ENCODE results near the gene NEDD4. TPM values are rescaled to one million over a fixed set of nuclear protein-coding genes. Genes with fewer than 3 reads are reported as not detected.

Gene NEDD4
- total RNA-seq, 1 donor: 48.5 TPM

GRCh38 chr15:55968923-55969322, 24.5 kb downstream of the NEDD4 start:
- Histone ChIP-seq H3K4me3 (ENCODE audit: insufficient read depth, low read length) (no peak overlapping the region), H3K27ac (ENCODE audit: low read depth, low read length) (no peak overlapping the region), H2AFZ (ENCODE audit: low read length) (no peak overlapping the region), H3K36me3 (ENCODE audit: insufficient read depth, low read length) (peaks cover 3% of the 10 kb centered on the region), H4K20me1 (ENCODE audit: insufficient read depth, low read length) (peaks cover 11% of the 10 kb centered on the region), H3K79me2 (ENCODE audit: insufficient read depth, low read length) (peaks cover 68% of the 10 kb centered on the region), H3K9me3 (ENCODE audit: low read depth, low read length) (no peaks in the 10 kb centered on the region), H3K27me3 (ENCODE audit: insufficient read depth, low read length) (no peaks in the 10 kb centered on the region), H3K4me1 (ENCODE audit: insufficient read depth, low read length) (no peaks in the 10 kb centered on the region), H3K4me2 (ENCODE audit: insufficient read depth, low read length) (no peak overlapping the region)
- DNase-seq (ENCODE audit: insufficient read length, low spot score, missing footprints): no peak
- TF ChIP-seq CTCF (IDR thresholded peaks at IDR 0.05; ENCODE audit: extremely low read depth, low read depth, low read length): no peak

GRCh38 chr15:55965091-55965490, 28.3 kb downstream of the NEDD4 start:
- no peaks in the 10 kb centered on the region for H3K4me1 ChIP-seq (ENCODE audit: insufficient read depth, low read length)
- H3K27ac ChIP-seq (ENCODE audit: low read depth, low read length): no peak overlapping the region
- no peak overlapping the region for H2AFZ ChIP-seq (ENCODE audit: low read length)
- no peaks in the 10 kb centered on the region for H3K9me3 ChIP-seq (ENCODE audit: low read depth, low read length)
- no peak for DNase-seq (ENCODE audit: insufficient read length, low spot score, missing footprints)
- no peak for TF ChIP-seq CTCF (IDR thresholded peaks at IDR 0.05; ENCODE audit: extremely low read depth, low read depth, low read length)
- peaks cover 6% of the 10 kb centered on the region for H3K36me3 ChIP-seq (ENCODE audit: insufficient read depth, low read length)
- no peaks in the 10 kb centered on the region for H3K27me3 ChIP-seq (ENCODE audit: insufficient read depth, low read length)
- H4K20me1 ChIP-seq (ENCODE audit: insufficient read depth, low read length): peaks cover 8% of the 10 kb centered on the region
- H3K79me2 ChIP-seq (ENCODE audit: insufficient read depth, low read length): peaks cover 36% of the 10 kb centered on the region
- no peak overlapping the region for H3K4me3 ChIP-seq (ENCODE audit: insufficient read depth, low read length)
- no peak overlapping the region for H3K4me2 ChIP-seq (ENCODE audit: insufficient read depth, low read length)

GRCh38 chr15:55960946-55961345, 32.5 kb downstream of the NEDD4 start:
- Histone ChIP-seq H3K4me3 (ENCODE audit: insufficient read depth, low read length) (no peak overlapping the region), H4K20me1 (ENCODE audit: insufficient read depth, low read length) (peaks cover 2% of the 10 kb centered on the region), H3K4me2 (ENCODE audit: insufficient read depth, low read length) (no peak overlapping the region), H3K27ac (ENCODE audit: low read depth, low read length) (no peak overlapping the region), H3K79me2 (ENCODE audit: insufficient read depth, low read length) (peaks cover 17% of the 10 kb centered on the region), H3K4me1 (ENCODE audit: insufficient read depth, low read length) (no peaks in the 10 kb centered on the region), H3K9me3 (ENCODE audit: low read depth, low read length) (no peaks in the 10 kb centered on the region), H3K36me3 (ENCODE audit: insufficient read depth, low read length) (peaks cover 6% of the 10 kb centered on the region), H3K27me3 (ENCODE audit: insufficient read depth, low read length) (no peaks in the 10 kb centered on the region), H2AFZ (ENCODE audit: low read length) (no peak overlapping the region)
- TF ChIP-seq CTCF (IDR thresholded peaks at IDR 0.05; ENCODE audit: extremely low read depth, low read depth, low read length): no peak
- DNase-seq (ENCODE audit: insufficient read length, low spot score, missing footprints): no peak

GRCh38 chr15:55959744-55960447, 33.5 kb downstream of the NEDD4 start:
- DNase-seq (ENCODE audit: insufficient read length, low spot score, missing footprints): no peak
- no peak overlapping the region for H3K27ac ChIP-seq (ENCODE audit: low read depth, low read length)

More at GRCh38 chr15:55959744-55960447, 33.5 kb downstream of the NEDD4 start:
- no peak for TF ChIP-seq CTCF (IDR thresholded peaks at IDR 0.05; ENCODE audit: extremely low read depth, low read depth, low read length)
- Histone ChIP-seq H3K36me3 (ENCODE audit: insufficient read depth, low read length) (peaks cover 6% of the 10 kb centered on the region), H3K4me3 (ENCODE audit: insufficient read depth, low read length) (no peak overlapping the region), H3K4me1 (ENCODE audit: insufficient read depth, low read length) (no peaks in the 10 kb centered on the region), H3K79me2 (ENCODE audit: insufficient read depth, low read length) (peaks cover 20% of the 10 kb centered on the region), H4K20me1 (ENCODE audit: insufficient read depth, low read length) (peaks cover 2% of the 10 kb centered on the region), H2AFZ (ENCODE audit: low read length) (no peak overlapping the region), H3K27me3 (ENCODE audit: insufficient read depth, low read length) (no peaks in the 10 kb centered on the region), H3K4me2 (ENCODE audit: insufficient read depth, low read length) (no peak overlapping the region), H3K9me3 (ENCODE audit: low read depth, low read length) (no peaks in the 10 kb centered on the region)
